GM12878 (cell line): Measurements from ENCODE around the gene CAMLG. TPM values are rescaled to one million over a fixed set of nuclear protein-coding genes. Genes with fewer than 3 reads are reported as not detected.

Source experiments
- BCL11A ChIP-seq: IDR thresholded peaks from 2 replicates; pipeline ENCODE4 v1.6.1; 2011; ENCODE audit warnings: low read depth, low read length
- BRCA1 ChIP-seq: IDR thresholded peaks from 2 replicates; pipeline ENCODE4 v1.6.1; 2011; ENCODE audit warnings: low read depth, low read length, improper control_type of control experiment
- EED ChIP-seq: sonication (generic); IDR thresholded peaks from 2 replicates; pipeline ENCODE4 v1.6.1; 2016; ENCODE audit warnings: antibody characterized with exemption, low read depth
- GABPA ChIP-seq: IDR thresholded peaks from 2 replicates; pipeline ENCODE4 v1.6.1; 2014; ENCODE audit warnings: antibody characterized with exemption, low read depth, mild to moderate bottlenecking, inconsistent platforms
- HDAC2 ChIP-seq: fragments of 200-600 bp; sonication (generic); IDR thresholded peaks from 2 replicates; pipeline ENCODE4 v1.6.1; 2017
- IKZF1 ChIP-seq: fragments of 450-650 bp; conservative IDR thresholded peaks from 2 replicates; pipeline ENCODE4 v1.6.1; 2017; ENCODE audit warnings: antibody characterized with exemption, mild to moderate bottlenecking
- MYC ChIP-seq: IDR thresholded peaks from 2 replicates; pipeline ENCODE4 v1.6.1; 2011; ENCODE audit warnings: mild to moderate bottlenecking, low read length, moderate library complexity, inconsistent platforms; ENCODE audit not compliant: insufficient read depth, insufficient replicate concordance, insufficient read length, severe bottlenecking
- NBN ChIP-seq: fragments of 450-650 bp; IDR thresholded peaks from 2 replicates; pipeline ENCODE4 v1.6.1; 2016
- NFXL1 ChIP-seq: fragments of 450-650 bp; IDR thresholded peaks from 2 replicates; pipeline ENCODE4 v1.6.1; 2017; ENCODE audit warnings: antibody characterized with exemption, mild to moderate bottlenecking, borderline replicate concordance
- NRF1 ChIP-seq: conservative IDR thresholded peaks from 2 replicates; pipeline ENCODE4 v1.6.1; 2011; ENCODE audit warnings: mild to moderate bottlenecking, low read depth, low read length, improper control_type of control experiment
- RFX5 ChIP-seq: IDR thresholded peaks from 2 replicates; pipeline ENCODE4 v1.6.1; 2011; ENCODE audit warnings: low read depth, low read length, improper control_type of control experiment
- SREBF2 ChIP-seq: IDR thresholded peaks from 2 replicates; pipeline ENCODE4 v1.6.1; 2012; ENCODE audit warnings: mild to moderate bottlenecking, low read length
- SUZ12 ChIP-seq: fragments of 200-600 bp; sonication (generic); IDR thresholded peaks from one replicate; pipeline ENCODE4 v1.6.1; 2018; ENCODE audit warnings: antibody characterized with exemption, mild to moderate bottlenecking; ENCODE audit not compliant: unreplicated experiment
- YY1 ChIP-seq: IDR thresholded peaks from 2 replicates; pipeline ENCODE4 v1.6.1; 2011; ENCODE audit warnings: low read depth, mild to moderate bottlenecking, low read length
- ZNF384 ChIP-seq: IDR thresholded peaks from 2 replicates; pipeline ENCODE4 v1.6.1; 2012; ENCODE audit warnings: low read depth, mild to moderate bottlenecking, low read length, improper control_type of control experiment, borderline replicate concordance
- ZSCAN29 ChIP-seq: fragments of 450-650 bp; IDR thresholded peaks from 2 replicates; pipeline ENCODE4 v1.6.1; 2017; ENCODE audit warnings: mild to moderate bottlenecking, moderate library complexity
- polyA plus RNA-seq, 11 experiments: library from polyadenylated mRNA; depleted of rRNA in 4 of 11; unstranded in 6 of 11; stranded (reverse) in 5 of 11; fragments of >200 nt; fragmentation: Nextera tagmentation in 4 of 11; fragmentation: Illumina TruSeq in 1 of 11; extraction: Ambion mirVana in 4 of 11; extraction: Trizol in 1 of 11; gene quantifications; 1 replicate in 1 of 11; 2 replicates in 10 of 11; pipeline versions ENCODE4 v1.2.1 to v1.2.3, GENCODE V29; 2011 to 2016; ENCODE audit warnings: inconsistent platforms in 2 of 11, missing spikeins in 2 of 11, low read depth in 1 of 11
- total RNA-seq, 4 experiments: library from RNA; depleted of rRNA in 3 of 4; stranded (reverse); fragments of >200 nt in 3 of 4; fragmentation: Illumina TruSeq in 1 of 4; extraction: Trizol in 1 of 4; gene quantifications; 2 replicates each; pipeline versions ENCODE4 v1.2.1 to v1.2.3, GENCODE V29; 2013 to 2021
- TF ChIP-seq, protein P1 (sequence below): fragments of 450-650 bp; formaldehyde crosslinking; IDR thresholded peaks from 2 replicates; pipeline ENCODE4 v1.5.0; 2022; ENCODE audit warnings: mild to moderate bottlenecking, missing genetic modification characterization
- TF ChIP-seq, protein P2 (sequence below): fragments of 450-650 bp; IDR thresholded peaks from 2 replicates; pipeline ENCODE4 v1.6.1; 2017; ENCODE audit warnings: borderline replicate concordance
- TF ChIP-seq, protein P3 (sequence below): IDR thresholded peaks from 2 replicates; pipeline ENCODE4 v1.6.1; 2012; ENCODE audit warnings: improper control_type of control experiment, low read depth, low read length; ENCODE audit not compliant: insufficient replicate concordance

Gene CAMLG
- total and polyA plus RNA-seq, 10 of the 15 experiments (the other 5 are each of a cell fraction or from before 2014, with no cell fraction given), result 18.5 to 51.7 (median 25.5) TPM

DNA sequence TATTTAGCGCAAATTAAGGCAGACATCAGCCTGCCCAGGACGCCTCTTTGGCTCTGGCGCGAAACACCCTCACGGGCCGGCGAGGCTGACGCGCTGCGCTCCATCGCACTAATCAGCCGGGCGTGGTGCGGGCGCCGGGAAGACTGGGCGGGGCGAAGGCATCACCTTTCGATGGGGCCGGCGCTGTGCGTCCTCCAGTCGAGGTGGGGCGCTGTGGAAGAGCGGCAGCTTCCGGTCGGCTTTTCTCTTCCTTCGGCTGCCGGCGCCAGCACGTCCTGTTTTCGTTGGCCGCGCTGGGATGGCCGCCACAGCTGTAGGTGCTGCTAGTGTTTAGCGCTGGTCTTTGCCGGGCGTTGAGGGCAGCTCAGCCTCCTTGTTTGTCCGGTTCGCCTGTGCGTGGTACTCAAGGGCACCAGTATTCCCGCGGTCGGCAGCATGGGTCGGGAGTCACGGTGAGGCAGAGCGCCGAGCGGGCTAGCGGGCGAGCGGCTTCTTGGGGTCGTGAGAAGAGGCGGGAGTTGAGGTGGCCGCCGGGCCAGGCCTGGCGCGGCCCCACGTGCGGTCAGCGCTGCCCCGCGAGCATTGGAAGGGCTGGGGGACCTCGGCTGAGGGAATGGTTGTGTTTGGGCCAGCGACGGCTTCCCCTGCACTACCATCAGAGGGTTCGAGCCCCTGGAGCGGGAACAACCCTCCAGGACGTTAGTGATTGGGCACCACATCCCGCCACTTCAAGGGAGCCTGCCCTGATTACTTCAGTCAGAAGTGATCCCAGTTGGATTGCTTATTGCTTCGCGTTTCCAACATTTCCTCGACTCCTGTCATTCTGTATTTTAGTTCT lies 20.4 kb downstream of the CAMLG start, which contains the start of gene DDX46 (continued):
- no peak for TF ChIP-seq BRCA1
- no peak for TF ChIP-seq HDAC2
- peak; percentile 87 for TF ChIP-seq NBN
- TF ChIP-seq ZNF384, result no peak
- TF ChIP-seq, protein P1, sequence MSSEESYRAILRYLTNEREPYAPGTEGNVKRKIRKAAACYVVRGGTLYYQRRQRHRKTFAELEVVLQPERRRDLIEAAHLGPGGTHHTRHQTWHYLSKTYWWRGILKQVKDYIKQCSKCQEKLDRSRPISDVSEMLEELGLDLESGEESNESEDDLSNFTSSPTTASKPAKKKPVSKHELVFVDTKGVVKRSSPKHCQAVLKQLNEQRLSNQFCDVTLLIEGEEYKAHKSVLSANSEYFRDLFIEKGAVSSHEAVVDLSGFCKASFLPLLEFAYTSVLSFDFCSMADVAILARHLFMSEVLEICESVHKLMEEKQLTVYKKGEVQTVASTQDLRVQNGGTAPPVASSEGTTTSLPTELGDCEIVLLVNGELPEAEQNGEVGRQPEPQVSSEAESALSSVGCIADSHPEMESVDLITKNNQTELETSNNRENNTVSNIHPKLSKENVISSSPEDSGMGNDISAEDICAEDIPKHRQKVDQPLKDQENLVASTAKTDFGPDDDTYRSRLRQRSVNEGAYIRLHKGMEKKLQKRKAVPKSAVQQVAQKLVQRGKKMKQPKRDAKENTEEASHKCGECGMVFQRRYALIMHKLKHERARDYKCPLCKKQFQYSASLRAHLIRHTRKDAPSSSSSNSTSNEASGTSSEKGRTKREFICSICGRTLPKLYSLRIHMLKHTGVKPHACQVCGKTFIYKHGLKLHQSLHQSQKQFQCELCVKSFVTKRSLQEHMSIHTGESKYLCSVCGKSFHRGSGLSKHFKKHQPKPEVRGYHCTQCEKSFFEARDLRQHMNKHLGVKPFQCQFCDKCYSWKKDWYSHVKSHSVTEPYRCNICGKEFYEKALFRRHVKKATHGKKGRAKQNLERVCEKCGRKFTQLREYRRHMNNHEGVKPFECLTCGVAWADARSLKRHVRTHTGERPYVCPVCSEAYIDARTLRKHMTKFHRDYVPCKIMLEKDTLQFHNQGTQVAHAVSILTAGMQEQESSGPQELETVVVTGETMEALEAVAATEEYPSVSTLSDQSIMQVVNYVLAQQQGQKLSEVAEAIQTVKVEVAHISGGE, result no peak
- no peak for TF ChIP-seq SUZ12
- peak; percentile 96 for TF ChIP-seq YY1
- TF ChIP-seq, protein P2, sequence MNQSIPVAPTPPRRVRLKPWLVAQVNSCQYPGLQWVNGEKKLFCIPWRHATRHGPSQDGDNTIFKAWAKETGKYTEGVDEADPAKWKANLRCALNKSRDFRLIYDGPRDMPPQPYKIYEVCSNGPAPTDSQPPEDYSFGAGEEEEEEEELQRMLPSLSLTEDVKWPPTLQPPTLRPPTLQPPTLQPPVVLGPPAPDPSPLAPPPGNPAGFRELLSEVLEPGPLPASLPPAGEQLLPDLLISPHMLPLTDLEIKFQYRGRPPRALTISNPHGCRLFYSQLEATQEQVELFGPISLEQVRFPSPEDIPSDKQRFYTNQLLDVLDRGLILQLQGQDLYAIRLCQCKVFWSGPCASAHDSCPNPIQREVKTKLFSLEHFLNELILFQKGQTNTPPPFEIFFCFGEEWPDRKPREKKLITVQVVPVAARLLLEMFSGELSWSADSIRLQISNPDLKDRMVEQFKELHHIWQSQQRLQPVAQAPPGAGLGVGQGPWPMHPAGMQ, result no peak
- peak; percentile 91 for TF ChIP-seq IKZF1
- TF ChIP-seq, protein P3, sequence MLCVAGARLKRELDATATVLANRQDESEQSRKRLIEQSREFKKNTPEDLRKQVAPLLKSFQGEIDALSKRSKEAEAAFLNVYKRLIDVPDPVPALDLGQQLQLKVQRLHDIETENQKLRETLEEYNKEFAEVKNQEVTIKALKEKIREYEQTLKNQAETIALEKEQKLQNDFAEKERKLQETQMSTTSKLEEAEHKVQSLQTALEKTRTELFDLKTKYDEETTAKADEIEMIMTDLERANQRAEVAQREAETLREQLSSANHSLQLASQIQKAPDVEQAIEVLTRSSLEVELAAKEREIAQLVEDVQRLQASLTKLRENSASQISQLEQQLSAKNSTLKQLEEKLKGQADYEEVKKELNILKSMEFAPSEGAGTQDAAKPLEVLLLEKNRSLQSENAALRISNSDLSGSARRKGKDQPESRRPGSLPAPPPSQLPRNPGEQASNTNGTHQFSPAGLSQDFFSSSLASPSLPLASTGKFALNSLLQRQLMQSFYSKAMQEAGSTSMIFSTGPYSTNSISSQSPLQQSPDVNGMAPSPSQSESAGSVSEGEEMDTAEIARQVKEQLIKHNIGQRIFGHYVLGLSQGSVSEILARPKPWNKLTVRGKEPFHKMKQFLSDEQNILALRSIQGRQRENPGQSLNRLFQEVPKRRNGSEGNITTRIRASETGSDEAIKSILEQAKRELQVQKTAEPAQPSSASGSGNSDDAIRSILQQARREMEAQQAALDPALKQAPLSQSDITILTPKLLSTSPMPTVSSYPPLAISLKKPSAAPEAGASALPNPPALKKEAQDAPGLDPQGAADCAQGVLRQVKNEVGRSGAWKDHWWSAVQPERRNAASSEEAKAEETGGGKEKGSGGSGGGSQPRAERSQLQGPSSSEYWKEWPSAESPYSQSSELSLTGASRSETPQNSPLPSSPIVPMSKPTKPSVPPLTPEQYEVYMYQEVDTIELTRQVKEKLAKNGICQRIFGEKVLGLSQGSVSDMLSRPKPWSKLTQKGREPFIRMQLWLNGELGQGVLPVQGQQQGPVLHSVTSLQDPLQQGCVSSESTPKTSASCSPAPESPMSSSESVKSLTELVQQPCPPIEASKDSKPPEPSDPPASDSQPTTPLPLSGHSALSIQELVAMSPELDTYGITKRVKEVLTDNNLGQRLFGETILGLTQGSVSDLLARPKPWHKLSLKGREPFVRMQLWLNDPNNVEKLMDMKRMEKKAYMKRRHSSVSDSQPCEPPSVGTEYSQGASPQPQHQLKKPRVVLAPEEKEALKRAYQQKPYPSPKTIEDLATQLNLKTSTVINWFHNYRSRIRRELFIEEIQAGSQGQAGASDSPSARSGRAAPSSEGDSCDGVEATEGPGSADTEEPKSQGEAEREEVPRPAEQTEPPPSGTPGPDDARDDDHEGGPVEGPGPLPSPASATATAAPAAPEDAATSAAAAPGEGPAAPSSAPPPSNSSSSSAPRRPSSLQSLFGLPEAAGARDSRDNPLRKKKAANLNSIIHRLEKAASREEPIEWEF, result no peak
- TF ChIP-seq GABPA, result peak; percentile 96
- no peak for TF ChIP-seq NFXL1
- no peak for TF ChIP-seq ZSCAN29
- TF ChIP-seq SREBF2, result 0 out of 2 replicates have a peak, but pooled peaks have one; percentile 9
- TF ChIP-seq EED, result 0 out of 2 replicates have a peak, but pooled peaks have one; percentile 46
- no peak for TF ChIP-seq RFX5
- TF ChIP-seq NRF1, result no peak
- no peak for TF ChIP-seq BCL11A
- TF ChIP-seq MYC, result peak; percentile 60
